ACC112 (cell line): Measurements from ENCODE around the gene GRIA4.

ENCODE experiments used
- H2AFZ ChIP-seq: fragments of 200-600 bp; sonication (generic); one replicate; pipeline ENCODE4 v1.6.0; 2017; ENCODE audit warnings: antibody characterized with exemption, low read length; ENCODE audit not compliant: unreplicated experiment
- H3K27ac ChIP-seq: fragments of 200-600 bp; sonication (generic); 2 replicates; pipeline ENCODE4 v1.5.1; 2014; ENCODE audit warnings: low read depth, mild to moderate bottlenecking, antibody characterized with exemption, low read length, moderate library complexity
- H3K27me3 ChIP-seq: fragments of 200-600 bp; sonication (generic); 2 replicates; pipeline ENCODE4 v1.6.1; 2014; ENCODE audit warnings: mild to moderate bottlenecking, antibody characterized with exemption, low read length, moderate library complexity, mixed read lengths; ENCODE audit not compliant: insufficient read depth
- H3K36me3 ChIP-seq: fragments of 200-600 bp; sonication (generic); 2 replicates; pipeline ENCODE4 v1.6.1; 2016; ENCODE audit warnings: mild to moderate bottlenecking, antibody characterized with exemption, low read length, moderate library complexity, mixed read lengths; ENCODE audit not compliant: insufficient read depth
- H3K4me1 ChIP-seq: fragments of 200-600 bp; sonication (generic); one replicate; pipeline ENCODE4 v1.6.1; 2016; ENCODE audit warnings: low read length, mixed read lengths; ENCODE audit not compliant: insufficient read depth, unreplicated experiment, control insufficient read depth
- H3K4me3 ChIP-seq: fragments of 200-600 bp; sonication (generic); 2 replicates; pipeline ENCODE4 v1.5.1; 2014; ENCODE audit warnings: mild to moderate bottlenecking, low read depth, low read length
- H3K79me2 ChIP-seq: fragments of 200-600 bp; sonication (generic); one replicate; pipeline ENCODE4 v1.6.0; 2016; ENCODE audit warnings: low read length; ENCODE audit not compliant: control insufficient read depth, unreplicated experiment, insufficient read depth

The GRIA4 gene

DNA sequence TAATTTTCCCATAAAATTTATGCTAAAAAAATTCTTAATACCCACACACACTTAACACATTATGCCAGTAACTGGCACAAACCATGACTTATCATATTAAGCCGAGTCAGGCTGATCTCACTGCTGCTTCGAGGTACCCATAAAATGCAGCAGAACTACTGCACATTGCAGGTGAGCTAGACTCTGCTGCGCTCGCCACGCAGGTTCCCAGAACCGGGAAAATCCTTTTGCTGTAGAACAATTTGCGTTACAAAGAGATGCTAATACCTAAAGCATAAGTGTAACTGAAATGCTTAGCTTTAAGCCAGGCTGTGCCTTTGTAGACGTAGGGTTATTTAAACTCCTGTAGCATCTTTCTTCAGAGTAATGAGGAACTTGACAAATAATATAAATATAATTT, 211.9 kb downstream of the GRIA4 start:
- peaks cover 8% of the 10 kb centered on the region for H3K27me3 ChIP-seq
- H3K4me3 ChIP-seq, result peak overlapping the region; percentile 24; the same call in 1 of the 2 replicates
- no peak overlapping the region for H3K27ac ChIP-seq
- peak overlapping the region; percentile 81 for H2AFZ ChIP-seq
- peaks cover 3% of the 10 kb centered on the region for H3K4me1 ChIP-seq
- H3K79me2 ChIP-seq, result no peaks in the 10 kb centered on the region
- H3K36me3 ChIP-seq, result no peaks in the 10 kb centered on the region

DNA sequence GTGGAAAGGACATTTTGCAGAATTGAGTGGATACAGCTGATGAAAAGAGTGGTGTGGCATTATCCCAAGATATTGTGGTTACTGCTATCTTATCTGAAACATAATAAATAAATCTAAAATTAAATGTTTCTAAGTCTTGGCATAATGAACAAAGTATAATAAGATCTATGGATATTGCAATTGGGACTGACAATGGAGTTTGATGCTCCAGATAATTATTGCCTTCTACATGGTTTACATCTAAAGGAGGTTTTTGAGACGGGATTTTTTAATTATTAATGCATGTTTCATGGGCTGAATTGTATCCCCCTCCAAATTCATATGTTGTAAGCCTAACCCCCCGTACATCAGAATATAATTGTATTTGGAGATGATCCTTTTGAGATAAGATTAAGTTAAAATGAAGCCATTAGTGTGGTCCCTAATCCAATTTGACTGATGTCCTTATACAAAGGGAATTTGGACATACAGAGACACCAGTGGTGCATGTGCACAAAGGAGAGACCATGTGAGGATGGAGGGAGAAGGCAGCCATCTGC, 213.7 kb downstream of the GRIA4 start:
- Histone ChIP-seq H2AFZ (no peak overlapping the region), H3K27me3 (peaks cover 8% of the 10 kb centered on the region), H3K4me3 (no peak overlapping the region), H3K27ac (no peak overlapping the region), H3K4me1 (peaks cover 3% of the 10 kb centered on the region), H3K36me3 (no peaks in the 10 kb centered on the region), H3K79me2 (no peaks in the 10 kb centered on the region)

DNA sequence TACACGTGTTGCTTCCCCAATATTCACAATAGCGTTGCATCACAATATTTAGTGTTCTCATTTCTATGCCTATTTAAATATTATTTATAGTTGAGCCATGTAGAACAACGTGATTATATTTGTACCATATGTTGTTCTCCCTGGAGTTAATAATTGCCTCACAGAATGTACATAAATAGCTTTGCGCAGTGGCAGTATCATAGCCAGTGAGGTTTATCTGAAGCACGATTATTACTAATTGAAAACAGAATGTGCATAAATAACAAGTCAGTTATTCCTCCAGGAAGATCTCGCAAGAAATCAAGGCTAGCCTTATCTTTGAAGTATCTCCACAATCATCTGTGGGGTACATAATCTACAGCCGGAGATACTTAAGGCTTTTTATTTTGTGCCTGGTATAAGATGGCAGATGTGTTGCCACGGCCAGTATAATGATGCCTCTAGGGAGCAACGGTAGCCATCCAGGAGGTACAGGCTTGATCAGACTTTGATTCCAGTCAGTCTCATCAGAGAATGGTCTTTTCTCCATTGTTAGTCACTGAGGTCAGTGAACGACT, 214.7 kb downstream of the GRIA4 start:
- Histone ChIP-seq H3K36me3 (no peaks in the 10 kb centered on the region), H3K4me3 (no peak overlapping the region), H3K27ac (no peak overlapping the region), H3K79me2 (no peaks in the 10 kb centered on the region), H3K4me1 (peaks cover 3% of the 10 kb centered on the region), H2AFZ (no peak overlapping the region), H3K27me3 (peaks cover 8% of the 10 kb centered on the region)

DNA sequence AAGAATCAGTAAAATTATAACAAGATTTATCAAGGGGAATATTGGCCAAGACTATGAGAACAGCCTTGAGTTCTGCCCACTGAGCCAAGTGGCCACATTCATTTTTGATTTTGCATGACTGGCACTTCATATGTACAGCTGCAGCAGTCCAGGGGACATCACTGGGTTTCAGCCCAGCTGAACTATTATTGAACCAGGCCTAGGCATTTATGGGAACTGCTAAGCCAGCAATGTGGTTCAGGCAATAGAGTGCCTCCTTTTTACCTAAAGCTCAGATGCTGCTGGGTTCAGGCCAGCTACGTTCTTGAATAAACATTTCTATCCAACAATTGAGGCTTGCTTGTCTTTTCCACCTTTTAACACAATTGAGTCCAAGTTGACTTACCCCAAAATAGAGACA, 215.3 kb downstream of the GRIA4 start:
- H2AFZ ChIP-seq, result no peak overlapping the region
- H3K36me3 ChIP-seq, result no peaks in the 10 kb centered on the region

DNA sequence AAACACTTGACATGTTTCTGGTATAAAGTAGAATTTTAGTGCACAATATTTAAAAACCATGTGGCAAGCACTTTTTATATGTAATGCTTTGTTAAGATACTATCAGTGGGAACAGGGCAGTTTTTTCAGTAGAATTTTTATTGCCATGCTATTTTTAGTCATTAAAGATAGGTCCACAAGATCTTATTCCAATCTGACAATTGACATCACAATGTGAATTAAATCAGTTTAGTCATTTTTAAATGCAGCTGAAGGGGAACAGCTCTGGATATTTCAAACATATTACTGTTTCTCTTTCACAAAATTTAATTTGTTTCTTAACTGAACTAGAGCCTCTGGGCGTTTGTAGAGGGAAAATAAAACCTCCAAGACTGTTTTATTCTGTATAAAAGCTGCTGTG, 218.0 kb downstream of the GRIA4 start:
- no peaks in the 10 kb centered on the region for H3K79me2 ChIP-seq
- H3K27ac ChIP-seq, result no peak overlapping the region
- H2AFZ ChIP-seq, result no peak overlapping the region
- no peak overlapping the region for H3K4me3 ChIP-seq
- H3K27me3 ChIP-seq, result peaks cover 16% of the 10 kb centered on the region
- H3K4me1 ChIP-seq, result peaks cover under 1% of the 10 kb centered on the region
- H3K36me3 ChIP-seq, result no peaks in the 10 kb centered on the region

More for the DNA sequence above, 215.3 kb downstream of the GRIA4 start:
- Histone ChIP-seq H3K27me3 (peaks cover 8% of the 10 kb centered on the region), H3K4me3 (no peak overlapping the region), H3K27ac (no peak overlapping the region), H3K4me1 (peaks cover 3% of the 10 kb centered on the region), H3K79me2 (no peaks in the 10 kb centered on the region)

DNA sequence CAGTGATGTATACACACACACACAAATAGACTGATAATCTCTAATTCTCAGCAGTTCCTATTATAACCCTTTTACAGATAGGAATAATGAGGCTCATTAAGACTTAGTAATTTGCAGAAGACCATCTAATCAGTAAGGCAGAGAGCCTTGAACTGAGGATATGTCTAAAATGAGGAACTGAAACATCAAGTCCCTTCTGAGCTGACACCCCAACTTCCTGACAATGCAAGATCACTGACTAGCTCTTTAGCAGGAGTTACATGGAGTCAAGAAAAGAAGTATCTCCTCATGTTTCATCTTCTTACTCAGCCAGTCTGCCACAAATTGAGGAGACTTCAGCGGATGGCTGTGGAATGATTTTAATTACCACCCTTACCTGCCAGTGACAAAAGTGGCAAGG, 219.2 kb downstream of the GRIA4 start:
- H3K4me3 ChIP-seq, result no peak overlapping the region
- no peak overlapping the region for H3K27ac ChIP-seq
- no peaks in the 10 kb centered on the region for H3K4me1 ChIP-seq
- H2AFZ ChIP-seq, result no peak overlapping the region
- H3K36me3 ChIP-seq, result no peaks in the 10 kb centered on the region
- H3K27me3 ChIP-seq, result peaks cover 14% of the 10 kb centered on the region
- H3K79me2 ChIP-seq, result no peaks in the 10 kb centered on the region

DNA sequence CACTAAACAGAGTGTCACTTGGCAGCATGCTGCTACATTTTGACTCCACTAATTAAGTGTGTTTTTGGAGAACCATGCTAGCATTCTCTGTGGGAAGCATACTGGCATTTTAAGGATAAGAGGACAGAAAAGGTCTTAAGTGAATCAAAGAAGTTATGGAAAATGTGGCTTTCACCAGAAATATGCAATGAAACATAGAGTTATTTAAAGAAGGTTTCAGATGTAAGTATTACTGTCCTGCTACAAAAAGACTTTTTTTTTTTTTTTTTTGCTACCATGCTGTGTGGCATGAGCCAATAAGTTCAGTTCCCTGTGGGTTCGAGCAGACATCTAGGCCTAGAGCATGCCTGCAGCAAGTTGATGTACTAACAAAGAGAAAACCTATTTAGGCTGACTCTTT, 224.6 kb downstream of the GRIA4 start:
- Histone ChIP-seq H3K27ac (no peak overlapping the region), H3K79me2 (no peaks in the 10 kb centered on the region), H2AFZ (no peak overlapping the region), H3K4me3 (no peak overlapping the region), H3K27me3 (peaks cover 11% of the 10 kb centered on the region; the same call in 1 of the 2 replicates), H3K36me3 (no peaks in the 10 kb centered on the region), H3K4me1 (peaks cover 5% of the 10 kb centered on the region)

DNA sequence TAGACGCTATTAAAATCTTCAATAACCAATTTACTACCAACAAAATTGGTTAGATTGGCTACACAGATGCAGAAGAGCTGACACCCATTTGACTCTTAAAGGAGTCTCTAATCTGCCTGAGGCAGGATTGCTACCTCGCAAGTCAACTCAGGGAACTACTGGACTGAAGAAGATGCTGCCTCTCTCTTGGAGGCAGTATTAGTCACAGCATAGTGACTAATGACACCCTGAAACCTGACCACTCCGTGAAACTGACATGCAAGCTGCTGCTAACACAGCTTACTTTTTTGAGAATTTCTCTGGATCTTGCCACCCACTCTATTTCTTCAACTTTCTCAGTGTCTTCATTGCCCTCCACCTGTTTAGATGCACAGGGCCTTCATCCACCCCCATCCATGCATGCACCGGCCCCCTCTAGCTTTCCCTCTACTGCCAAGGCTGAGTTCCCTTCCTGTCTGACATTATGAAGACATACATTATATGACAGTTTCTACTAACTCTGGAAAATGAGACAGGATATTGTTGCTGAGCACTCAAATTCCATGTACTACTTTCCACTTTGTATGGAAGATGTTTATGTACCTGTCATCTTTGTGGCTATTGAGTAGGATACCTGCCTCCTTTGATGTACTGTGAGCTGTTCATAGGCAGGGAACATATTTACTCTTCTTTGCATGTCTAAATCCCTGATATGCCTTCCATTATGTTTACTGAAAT, 229.0 kb downstream of the GRIA4 start:
- Histone ChIP-seq H3K27ac (no peak overlapping the region), H3K79me2 (no peaks in the 10 kb centered on the region), H2AFZ (no peak overlapping the region), H3K36me3 (no peaks in the 10 kb centered on the region), H3K4me3 (no peak overlapping the region), H3K4me1 (peaks cover 5% of the 10 kb centered on the region), H3K27me3 (0 out of 2 replicates have a peak, but pooled peaks cover 6% of the 10 kb centered on the region)

DNA sequence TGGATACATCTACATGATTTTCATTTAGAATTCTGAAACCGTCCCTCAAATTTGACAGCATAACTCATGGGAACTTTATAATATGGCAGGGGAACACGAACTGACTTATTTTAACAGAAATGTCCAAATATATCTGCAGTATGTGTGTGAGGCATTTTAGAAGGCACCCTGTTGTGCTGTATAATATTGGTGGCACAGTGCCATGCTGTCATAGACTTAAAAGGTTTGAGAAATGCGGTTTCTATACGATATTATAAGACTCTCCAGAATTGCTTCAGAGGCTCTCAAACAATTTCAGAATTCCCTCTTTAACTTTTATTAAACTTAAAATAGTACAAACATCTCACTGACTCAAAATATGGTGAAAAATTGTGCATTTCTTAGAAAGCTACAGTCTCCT, 230.5 kb downstream of the GRIA4 start:
- Histone ChIP-seq H3K36me3 (no peaks in the 10 kb centered on the region), H3K4me3 (no peak overlapping the region), H3K4me1 (peaks cover 5% of the 10 kb centered on the region), H3K79me2 (no peaks in the 10 kb centered on the region), H3K27ac (no peak overlapping the region), H2AFZ (no peak overlapping the region), H3K27me3 (peaks cover 10% of the 10 kb centered on the region; the same call in 1 of the 2 replicates)

DNA sequence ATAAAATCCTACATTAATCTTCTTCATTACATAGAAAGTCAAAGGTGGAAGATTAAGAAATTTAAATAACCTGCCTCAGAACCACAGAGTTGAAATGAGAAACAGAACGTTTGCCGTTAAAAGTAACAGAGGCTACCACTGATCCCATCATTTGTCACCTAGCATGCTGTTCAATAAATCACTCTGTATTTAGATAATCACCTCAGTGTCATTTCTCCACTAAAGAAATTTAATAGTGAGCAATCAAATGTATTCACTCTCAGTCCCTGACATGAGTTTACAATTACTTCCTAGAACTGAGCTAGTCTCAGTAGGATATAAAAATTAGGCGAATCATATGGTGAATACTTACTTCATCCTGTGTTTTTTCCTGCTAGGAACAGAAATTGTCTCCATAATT, 242.5 kb downstream of the GRIA4 start:
- Histone ChIP-seq H3K79me2 (no peaks in the 10 kb centered on the region), H2AFZ (no peak overlapping the region), H3K27me3 (peaks cover 39% of the 10 kb centered on the region), H3K4me1 (no peaks in the 10 kb centered on the region), H3K27ac (no peak overlapping the region), H3K36me3 (no peaks in the 10 kb centered on the region), H3K4me3 (no peak overlapping the region)

DNA sequence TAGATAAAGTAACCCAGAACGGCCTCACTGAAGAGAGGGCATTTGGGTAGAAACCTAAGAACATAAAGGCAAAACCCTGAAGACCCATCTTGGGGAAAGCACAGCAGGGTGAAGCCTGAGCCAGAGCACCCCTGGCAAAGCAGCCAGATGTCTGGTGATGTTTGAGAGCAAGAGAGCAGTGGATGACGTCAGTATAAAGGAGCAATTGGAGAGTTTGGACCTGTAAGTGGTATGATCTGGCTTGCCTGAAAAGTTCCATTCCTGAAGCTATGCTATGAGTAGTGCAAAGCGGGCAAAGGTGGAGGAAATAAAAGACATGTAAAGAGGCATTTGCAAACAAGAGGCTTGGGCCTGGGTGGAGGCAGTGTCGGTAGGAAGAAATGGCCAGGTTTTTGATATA, 244.4 kb downstream of the GRIA4 start:
- Histone ChIP-seq H3K27me3 (peaks cover 30% of the 10 kb centered on the region; the same call in 1 of the 2 replicates), H2AFZ (no peak overlapping the region), H3K4me1 (no peaks in the 10 kb centered on the region), H3K27ac (no peak overlapping the region), H3K4me3 (no peak overlapping the region), H3K36me3 (no peaks in the 10 kb centered on the region), H3K79me2 (no peaks in the 10 kb centered on the region)
